IMR-90 (cell line): ENCODE results near the gene MPPED1.

ENCODE experiments used
- BHLHE40 ChIP-seq: fragments of 150-350 bp; IDR thresholded peaks from 2 replicates; pipeline ENCODE4 v1.6.1; 2016; ENCODE audit warnings: mild to moderate bottlenecking, low read depth, low read length
- CEBPB ChIP-seq: IDR thresholded peaks from 2 replicates; pipeline ENCODE4 v1.6.1; 2012; ENCODE audit warnings: low read depth, low read length, improper control_type of control experiment
- CTCF ChIP-seq: conservative IDR thresholded peaks from 2 replicates; pipeline ENCODE4 v1.5.1; 2012; ENCODE audit warnings: mild to moderate bottlenecking, low read depth, low read length, improper control_type of control experiment
- ELK1 ChIP-seq: fragments of 150-350 bp; IDR thresholded peaks from 2 replicates; pipeline ENCODE4 v1.6.1; 2016; ENCODE audit warnings: low read depth, mild to moderate bottlenecking, low read length, moderate library complexity, borderline replicate concordance
- FOS ChIP-seq: fragments of 150-350 bp; IDR thresholded peaks from 2 replicates; pipeline ENCODE4 v1.6.1; 2016; ENCODE audit warnings: low read depth, low read length
- MAFK ChIP-seq: IDR thresholded peaks from 2 replicates; pipeline ENCODE4 v1.6.1; 2012; ENCODE audit warnings: low read depth, low read length, improper control_type of control experiment
- MXI1 ChIP-seq: IDR thresholded peaks from 2 replicates; pipeline ENCODE4 v1.6.1; 2012; ENCODE audit warnings: low read depth, mild to moderate bottlenecking, low read length, moderate library complexity, borderline replicate concordance
- POLR2A ChIP-seq: IDR thresholded peaks from 2 replicates; pipeline ENCODE4 v1.6.1; 2012; ENCODE audit warnings: mild to moderate bottlenecking, low read depth, low read length
- RAD21 ChIP-seq: IDR thresholded peaks from 2 replicates; pipeline ENCODE4 v1.6.1; 2012; ENCODE audit warnings: low read length, improper control_type of control experiment
- RCOR1 ChIP-seq: IDR thresholded peaks from 2 replicates; pipeline ENCODE4 v1.6.1; 2012; ENCODE audit warnings: mild to moderate bottlenecking, low read length, improper control_type of control experiment; ENCODE audit not compliant: insufficient replicate concordance
- RFX5 ChIP-seq: IDR thresholded peaks from 2 replicates; pipeline ENCODE4 v1.8.0; 2012; ENCODE audit warnings: low read depth, mild to moderate bottlenecking, low read length, moderate library complexity
- SMC3 ChIP-seq: fragments of 150-350 bp; IDR thresholded peaks from 2 replicates; pipeline ENCODE4 v1.6.1; 2016; ENCODE audit warnings: low read depth, mild to moderate bottlenecking, antibody characterized with exemption, low read length, moderate library complexity

GRCh38 chr22:43488031-43488866 is 76.4 kb downstream of the MPPED1 start:
- TF ChIP-seq POLR2A: no peak
- TF ChIP-seq CEBPB: no peak
- no peak for TF ChIP-seq CTCF
- TF ChIP-seq MXI1: no peak
- no peak for TF ChIP-seq RAD21
- no peak for TF ChIP-seq FOS
- no peak for TF ChIP-seq ELK1
- TF ChIP-seq SMC3: no peak
- no peak for TF ChIP-seq RFX5
- no peak for TF ChIP-seq MAFK
- no peak for TF ChIP-seq BHLHE40
- no peak for TF ChIP-seq RCOR1
